Stromal cell of bone marrow (primary cell): ENCODE results near the gene DRD1.
"Not testable (repeated sequence)": the region's sequence is repeated elsewhere in the genome, so short reads cannot be mapped to it uniquely, and the experiment has no call there.

Experiments used
- DNase-seq: peaks from one replicate; pipeline ENCODE4 v3.0.0-alpha.2; 2012; ENCODE audit warnings: low read depth

The DRD1 gene

GRCh38 chr5:175424594-175424993 is 19.4 kb downstream of the DRD1 start:
- DNase-seq: not testable (repeated sequence)

GRCh38 chr5:175422058-175422457 is 21.9 kb downstream of the DRD1 start:
- no peak for DNase-seq

- DNase-seq: no peak
Measured at GRCh38 chr5:175420383-175420782, 23.6 kb downstream of the DRD1 start.

- DNase-seq: no peak
Measured at GRCh38 chr5:175418251-175418650, 25.7 kb downstream of the DRD1 start.

- DNase-seq: no peak
Measured at GRCh38 chr5:175417384-175417783, 26.6 kb downstream of the DRD1 start.

- DNase-seq: no peak
Measured at GRCh38 chr5:175415303-175415702, 28.7 kb downstream of the DRD1 start.

GRCh38 chr5:175410926-175411325 is 33.1 kb downstream of the DRD1 start:
- no peak for DNase-seq

- DNase-seq: no peak
Measured at GRCh38 chr5:175406300-175406699, 37.7 kb downstream of the DRD1 start.

- not testable (repeated sequence) for DNase-seq
Measured at GRCh38 chr5:175397590-175398297, 46.2 kb downstream of the DRD1 start.

GRCh38 chr5:175395430-175395829 is 48.6 kb downstream of the DRD1 start:
- DNase-seq: not testable (repeated sequence)

GRCh38 chr5:175394601-175395000 is 49.4 kb downstream of the DRD1 start:
- DNase-seq: no peak

- DNase-seq: no peak
Measured at GRCh38 chr5:175393897-175394296, 50.1 kb downstream of the DRD1 start.

- DNase-seq: no peak
Measured at GRCh38 chr5:175392236-175392635, 51.7 kb downstream of the DRD1 start.

- DNase-seq: no peak
Measured at GRCh38 chr5:175390352-175391083, 53.5 kb downstream of the DRD1 start.
